Activated CD8-positive, alpha-beta memory T cell treated with anti-CD3 and anti-CD28 coated beads for 24 hours (primary cell): ENCODE data around the gene PFKFB2.

Experiments
- DNase-seq: peaks from one replicate; pipeline ENCODE4 v3.0.0-alpha.2; 2020

Gene PFKFB2

DNA sequence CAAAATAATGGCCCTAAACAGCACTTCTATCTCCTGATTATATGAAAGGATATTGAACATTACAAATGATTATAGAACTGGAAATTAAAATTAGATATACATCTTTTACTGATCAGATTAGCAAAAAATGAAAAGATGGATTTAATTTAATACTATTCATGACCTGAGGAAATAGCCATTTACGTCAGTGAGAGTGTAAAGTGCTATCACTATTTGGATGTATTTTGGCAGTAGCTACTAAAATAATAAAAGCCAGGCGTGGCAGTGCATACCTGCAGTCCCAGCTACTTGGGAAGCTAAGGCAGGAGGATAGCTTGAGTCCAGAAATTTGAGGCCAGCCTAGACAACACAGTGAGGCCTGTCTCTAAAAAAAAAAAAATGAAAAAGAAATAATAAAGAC, 40.9 kb downstream of the PFKFB2 start:
- no peak for DNase-seq

DNA sequence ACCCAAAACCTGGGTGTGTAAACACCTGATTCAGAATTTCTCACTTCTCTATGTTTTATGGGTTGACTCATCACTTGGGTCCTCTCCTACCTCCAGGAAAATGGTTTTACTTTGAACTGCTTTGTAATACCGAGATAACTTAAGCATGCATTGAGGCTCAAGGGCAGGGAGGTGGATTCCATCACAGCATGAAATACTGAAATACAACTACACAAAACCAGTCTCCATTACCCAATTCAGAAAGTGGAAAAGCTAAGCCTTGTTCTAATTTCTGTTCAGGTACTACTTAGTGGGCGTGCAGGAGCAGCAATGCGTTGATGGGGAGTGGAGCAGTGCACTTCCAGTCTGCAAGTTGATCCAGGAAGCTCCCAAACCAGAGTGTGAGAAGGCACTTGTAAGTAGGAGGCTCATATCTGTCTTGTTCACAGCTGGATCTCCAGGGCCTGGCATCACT, 44.8 kb downstream of the PFKFB2 start:
- peak; percentile 69 for DNase-seq

DNA sequence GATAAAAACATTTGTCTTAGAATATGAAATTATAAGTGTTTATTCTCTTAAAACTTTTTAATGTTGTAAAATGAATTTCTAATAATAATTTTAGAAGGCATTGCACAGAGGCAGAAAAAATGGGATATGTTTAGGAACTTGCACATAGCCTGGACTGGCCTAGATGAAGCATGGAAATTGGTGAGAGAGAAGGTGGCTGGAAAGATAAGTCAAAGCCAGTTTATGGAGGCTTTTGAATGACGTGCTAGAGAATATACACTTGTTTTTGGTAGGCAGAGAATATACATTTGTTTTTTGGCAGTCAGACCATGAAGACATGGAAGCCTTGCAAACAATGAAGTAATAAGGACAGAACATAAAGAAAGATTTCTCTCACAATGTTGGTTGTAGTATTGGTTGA, 48.6 kb downstream of the PFKFB2 start:
- no peak for DNase-seq

DNA sequence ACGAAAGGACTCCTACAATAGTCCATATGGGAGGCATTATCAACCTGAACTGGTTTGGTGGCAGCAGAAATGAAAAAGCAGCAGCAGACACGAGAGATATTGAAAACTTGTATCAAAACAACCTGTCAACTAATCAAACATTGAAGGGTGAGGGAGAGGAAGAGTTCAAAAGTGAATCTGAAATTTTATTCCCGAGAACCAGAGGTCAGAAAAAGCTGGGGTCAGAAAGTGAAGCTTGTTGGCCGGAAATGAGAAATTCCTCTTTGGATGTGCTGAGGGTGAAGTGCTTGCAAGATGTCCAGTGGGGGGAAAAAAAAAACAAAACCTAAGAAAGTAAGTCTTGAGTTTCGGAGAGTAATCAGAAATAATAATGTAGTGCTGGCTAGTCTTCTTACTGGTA, 49.1 kb downstream of the PFKFB2 start:
- DNase-seq, result no peak

DNA sequence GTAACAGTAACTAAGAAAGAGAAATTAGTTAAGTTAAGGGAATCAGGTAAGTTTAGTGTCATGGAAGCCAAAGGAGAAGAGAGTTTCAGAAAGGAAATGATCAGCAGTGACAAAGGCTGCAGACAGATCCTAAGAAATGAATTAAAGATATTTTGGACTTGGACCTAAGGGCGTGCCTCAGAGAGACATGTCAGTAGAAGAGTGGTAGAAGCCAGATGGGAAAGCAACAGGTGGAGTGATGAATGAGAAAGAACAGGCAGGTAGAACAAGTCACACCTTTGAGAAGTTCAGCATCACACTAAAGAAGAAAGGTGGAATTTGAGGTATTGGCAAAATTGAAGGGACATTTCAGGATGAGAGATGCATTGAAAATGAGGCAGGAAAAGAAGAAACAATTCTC, 49.6 kb downstream of the PFKFB2 start:
- DNase-seq, result no peak

DNA sequence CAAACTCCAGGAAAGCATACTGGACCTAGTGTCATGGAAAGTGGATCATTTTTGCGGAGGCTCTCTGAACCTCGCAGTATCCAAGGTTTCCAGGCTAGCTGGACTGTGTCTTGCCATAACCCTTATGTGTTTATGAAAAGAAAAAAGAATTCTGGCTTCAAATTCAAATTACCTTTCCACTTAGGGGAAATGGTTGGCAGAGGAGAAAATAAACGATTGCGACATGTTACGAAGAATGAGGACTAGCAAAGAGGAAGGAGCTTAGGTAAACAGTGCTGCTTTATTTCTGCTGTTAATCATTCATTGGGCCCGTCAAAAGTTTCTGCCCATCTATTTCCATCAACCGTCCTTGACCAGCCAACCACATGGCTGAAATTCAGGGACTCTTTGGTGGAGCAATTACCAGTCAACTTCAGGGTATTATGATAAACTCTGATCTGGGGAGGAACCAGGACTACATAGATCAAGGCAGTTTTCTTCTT, 50.9 kb downstream of the PFKFB2 start, which contains the start of gene C4BPA:
C4BPA (plus strand) TSS at position 342 of the 482 bp plus-strand sequence. CDS start 8,793 bp downstream, outside the sequence.
- DNase-seq, result no peak

DNA sequence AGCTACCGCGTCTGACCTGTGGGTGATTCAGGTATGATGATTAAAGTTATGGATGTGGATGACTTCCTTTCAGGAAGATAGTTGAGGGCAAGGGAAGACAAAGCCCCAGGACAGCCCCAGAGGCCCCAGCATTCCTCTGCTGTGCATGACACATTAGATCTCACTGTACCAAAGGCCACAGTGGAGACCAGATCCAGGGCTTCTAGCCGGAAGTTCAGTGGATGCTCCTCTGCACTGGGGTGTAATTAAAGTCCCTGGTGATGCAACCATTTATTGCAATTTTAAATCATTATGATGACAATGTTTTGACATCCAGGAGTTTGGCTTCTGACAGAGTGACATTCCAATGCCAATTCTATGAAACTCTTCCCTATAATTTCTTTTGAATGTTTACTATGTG, 55.9 kb downstream of the PFKFB2 start:
- DNase-seq, result no peak

DNA sequence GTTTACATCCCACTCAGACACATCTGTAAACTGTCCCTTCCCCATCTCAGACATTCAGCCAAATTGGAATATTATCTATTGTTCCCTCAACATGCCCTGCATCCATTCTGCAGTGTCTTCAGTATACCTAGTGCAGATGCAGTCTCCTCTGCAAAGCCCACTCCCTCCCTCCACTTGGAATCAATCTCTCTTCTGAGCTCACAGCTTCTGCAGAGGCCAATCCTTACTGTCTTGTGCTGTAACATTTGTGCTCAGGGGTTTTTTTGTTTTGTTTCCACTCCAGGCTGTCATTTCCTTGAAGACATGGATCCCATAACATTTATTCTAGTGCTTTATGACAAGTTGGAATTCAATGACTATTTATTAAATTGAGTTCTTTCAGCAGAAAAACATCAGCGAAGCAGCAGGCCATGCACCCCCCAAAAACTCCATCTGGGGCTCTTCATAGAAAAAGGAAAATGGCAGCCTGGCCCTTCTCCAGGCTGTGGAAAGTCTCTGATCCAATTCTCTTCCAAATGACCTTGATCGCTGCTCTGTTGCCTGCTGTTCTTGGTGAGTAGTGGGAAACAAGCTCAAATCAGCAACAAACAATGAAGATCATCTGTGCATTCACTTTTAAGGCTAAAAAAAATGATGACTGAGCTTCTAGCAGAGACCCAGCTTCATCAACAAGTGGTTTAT, 59.7 kb downstream of the PFKFB2 start:
- DNase-seq, result no peak

DNA sequence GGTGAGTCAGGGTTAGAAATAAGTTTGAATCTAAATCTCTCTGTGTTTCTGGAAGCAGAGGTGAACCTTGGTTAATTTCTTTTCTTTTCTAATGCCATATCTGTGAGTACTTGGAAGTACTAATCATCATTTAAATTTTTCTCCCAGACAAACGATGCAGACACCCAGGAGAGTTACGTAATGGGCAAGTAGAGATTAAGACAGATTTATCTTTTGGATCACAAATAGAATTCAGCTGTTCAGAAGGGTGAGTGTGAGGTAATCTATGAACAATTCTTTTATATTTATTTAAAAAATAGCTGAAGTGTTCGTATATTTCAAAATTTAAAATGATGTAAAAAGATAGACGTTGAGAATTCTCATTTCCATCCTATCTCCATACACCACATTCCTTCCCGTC, 62.2 kb downstream of the PFKFB2 start:
- no peak for DNase-seq

DNA sequence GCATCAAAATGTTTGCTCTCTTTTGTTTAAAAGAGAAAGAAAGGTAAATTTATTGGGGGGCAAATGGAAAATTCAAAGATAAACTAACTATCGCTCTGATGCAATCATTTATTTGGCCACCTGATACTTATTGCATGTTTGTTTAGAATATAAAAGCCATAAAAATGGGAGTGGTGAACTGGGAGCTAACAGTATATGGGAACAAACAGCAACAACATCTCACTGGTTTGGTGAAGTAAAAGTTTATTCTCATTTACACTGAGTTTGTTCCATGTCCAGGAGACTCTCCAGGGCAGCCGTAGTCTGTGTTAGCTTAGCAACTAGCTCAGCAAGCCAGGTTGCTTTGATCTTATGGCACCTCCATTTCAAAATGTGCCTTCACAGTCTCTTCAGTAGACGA, 71.3 kb downstream of the PFKFB2 start:
- DNase-seq, result no peak

DNA sequence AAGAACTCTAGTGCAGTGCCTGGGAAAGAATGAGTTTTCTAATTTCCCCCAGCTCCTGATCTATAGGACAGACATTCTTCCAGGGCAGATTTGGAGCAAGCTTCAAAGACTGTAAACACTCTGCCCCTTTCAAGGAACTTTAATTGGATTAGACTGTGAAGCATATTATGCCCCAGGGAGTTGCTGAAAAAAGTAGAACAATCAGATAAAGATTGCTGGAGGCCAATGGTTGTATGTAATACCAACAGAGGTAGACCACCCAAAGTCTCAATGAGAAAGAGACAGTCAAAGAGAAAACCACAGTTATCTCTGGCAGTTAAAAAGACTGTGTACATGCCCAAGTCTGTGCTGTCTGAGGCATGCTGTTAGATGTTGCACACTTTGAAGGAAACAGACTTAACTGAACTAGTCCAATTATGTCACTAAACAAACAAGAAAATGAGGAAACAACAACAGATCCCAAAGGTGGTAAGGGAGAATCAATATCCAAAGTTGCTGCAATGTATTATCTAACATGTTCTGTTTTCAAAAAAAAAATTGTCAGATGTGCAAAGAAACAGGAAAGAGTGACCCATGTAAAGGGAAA, 75.4 kb downstream of the PFKFB2 start:
- no peak for DNase-seq

DNA sequence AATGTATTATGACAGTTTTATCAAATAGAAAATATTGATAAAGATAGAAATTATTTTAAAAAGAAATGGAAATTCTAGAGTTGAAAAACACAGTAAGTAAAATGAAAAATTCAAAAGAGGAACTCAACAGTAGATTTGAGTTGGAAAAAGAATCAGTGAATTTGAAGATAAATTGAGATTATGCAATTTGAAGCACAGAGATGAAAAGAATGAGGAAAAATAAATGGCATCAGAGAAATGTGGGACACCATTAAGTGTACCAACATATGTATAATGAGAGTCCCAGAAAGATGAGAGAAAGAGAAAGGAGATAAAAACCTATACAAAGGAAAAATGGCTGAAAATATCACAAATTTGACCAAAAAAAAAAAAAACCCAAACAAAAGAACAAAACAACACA, 76.0 kb downstream of the PFKFB2 start:
- DNase-seq, result no peak
